Measurements from ENCODE around the gene LRP1. TPM values are rescaled to one million over a fixed set of nuclear protein-coding genes. Genes with fewer than 3 reads are reported as not detected.
A peak's percentile ranks its signal among the peaks of the same experiment; 100 is the strongest.

The LRP1 gene
- total RNA-seq, 1 donor from 2014 or later = 95.7 TPM

DNA sequence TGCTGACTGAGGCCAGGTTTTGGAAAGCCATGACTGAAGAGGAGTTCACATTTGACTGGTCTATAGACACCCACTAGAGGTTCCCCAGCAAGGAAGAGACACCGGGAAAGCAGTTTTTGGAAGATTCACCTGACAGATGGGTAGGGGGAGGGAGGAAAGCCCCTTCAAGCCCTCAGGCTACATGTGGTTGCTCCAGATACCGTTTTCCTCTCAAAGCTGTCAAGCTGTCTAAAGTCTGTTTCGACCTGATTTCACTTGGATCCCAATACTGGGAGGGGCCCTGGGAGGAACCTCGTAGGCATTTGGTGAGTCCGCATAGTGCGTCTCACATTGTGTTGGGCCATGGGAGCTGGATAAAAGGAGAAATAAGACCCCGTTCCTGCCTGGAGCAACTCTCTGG is 1.7 kb upstream of the LRP1 start:
- Mint-ChIP-seq H3K36me3 (ENCODE audit: insufficient read depth) (no peaks in the 10 kb centered on the region), H3K27me3 (peaks cover 18% of the 10 kb centered on the region), H3K4me3 (ENCODE audit: low read depth) (peak overlapping the region; percentile 38), H3K4me1 (ENCODE audit: low read depth) (peaks cover 25% of the 10 kb centered on the region), H3K27ac (peak overlapping the region; percentile 98), H3K9me3 (ENCODE audit: low read depth) (no peaks in the 10 kb centered on the region)
- TF ChIP-seq, protein P1, sequence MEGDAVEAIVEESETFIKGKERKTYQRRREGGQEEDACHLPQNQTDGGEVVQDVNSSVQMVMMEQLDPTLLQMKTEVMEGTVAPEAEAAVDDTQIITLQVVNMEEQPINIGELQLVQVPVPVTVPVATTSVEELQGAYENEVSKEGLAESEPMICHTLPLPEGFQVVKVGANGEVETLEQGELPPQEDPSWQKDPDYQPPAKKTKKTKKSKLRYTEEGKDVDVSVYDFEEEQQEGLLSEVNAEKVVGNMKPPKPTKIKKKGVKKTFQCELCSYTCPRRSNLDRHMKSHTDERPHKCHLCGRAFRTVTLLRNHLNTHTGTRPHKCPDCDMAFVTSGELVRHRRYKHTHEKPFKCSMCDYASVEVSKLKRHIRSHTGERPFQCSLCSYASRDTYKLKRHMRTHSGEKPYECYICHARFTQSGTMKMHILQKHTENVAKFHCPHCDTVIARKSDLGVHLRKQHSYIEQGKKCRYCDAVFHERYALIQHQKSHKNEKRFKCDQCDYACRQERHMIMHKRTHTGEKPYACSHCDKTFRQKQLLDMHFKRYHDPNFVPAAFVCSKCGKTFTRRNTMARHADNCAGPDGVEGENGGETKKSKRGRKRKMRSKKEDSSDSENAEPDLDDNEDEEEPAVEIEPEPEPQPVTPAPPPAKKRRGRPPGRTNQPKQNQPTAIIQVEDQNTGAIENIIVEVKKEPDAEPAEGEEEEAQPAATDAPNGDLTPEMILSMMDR (IDR thresholded peaks at IDR 0.05; ENCODE audit: unreplicated experiment) = no peak
- no peak for DNase-seq (ENCODE audit: low spot score, unreplicated experiment)

DNA sequence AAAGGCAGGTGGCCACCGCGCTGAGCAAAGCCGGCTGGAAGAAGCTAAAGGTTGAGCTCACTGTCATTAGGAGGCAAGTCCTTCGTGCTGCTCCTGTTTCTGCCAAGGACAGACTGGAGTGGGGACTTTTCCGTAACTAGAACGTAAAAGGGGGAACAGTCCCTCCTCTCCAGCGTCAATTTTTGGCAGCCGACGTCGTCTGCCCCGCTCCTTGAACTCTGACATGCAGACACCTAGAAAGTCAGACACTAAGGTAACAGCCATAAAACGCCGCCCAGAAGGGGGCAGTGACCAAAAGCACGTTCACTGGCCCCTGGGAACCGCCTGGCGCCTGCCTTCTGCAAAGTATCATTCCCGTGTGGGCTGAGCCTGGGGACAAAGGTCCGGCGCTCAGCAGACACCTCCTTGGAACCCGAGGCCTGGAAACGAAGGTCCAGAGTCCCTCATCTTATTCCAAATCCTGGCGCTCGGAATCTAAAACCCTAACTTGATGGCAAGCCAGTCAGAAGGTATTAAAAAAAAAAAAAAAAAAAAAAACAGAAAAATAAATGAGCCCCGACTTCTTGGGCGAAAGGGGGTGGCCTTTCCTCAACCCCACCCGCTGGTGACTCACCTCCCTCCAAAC is 1.1 kb upstream of the LRP1 start:
- Mint-ChIP-seq H3K4me3 (ENCODE audit: low read depth) (peak overlapping the region; percentile 89), H3K27me3 (peaks cover 21% of the 10 kb centered on the region), H3K9me3 (ENCODE audit: low read depth) (no peaks in the 10 kb centered on the region), H3K27ac (peak overlapping the region; percentile 98), H3K4me1 (ENCODE audit: low read depth) (peaks cover 29% of the 10 kb centered on the region), H3K36me3 (ENCODE audit: insufficient read depth) (no peaks in the 10 kb centered on the region)
- peak; percentile 69 for DNase-seq (ENCODE audit: low spot score, unreplicated experiment)
- TF ChIP-seq, protein P1 (IDR thresholded peaks at IDR 0.05; ENCODE audit: unreplicated experiment) = peak; percentile 49

DNA sequence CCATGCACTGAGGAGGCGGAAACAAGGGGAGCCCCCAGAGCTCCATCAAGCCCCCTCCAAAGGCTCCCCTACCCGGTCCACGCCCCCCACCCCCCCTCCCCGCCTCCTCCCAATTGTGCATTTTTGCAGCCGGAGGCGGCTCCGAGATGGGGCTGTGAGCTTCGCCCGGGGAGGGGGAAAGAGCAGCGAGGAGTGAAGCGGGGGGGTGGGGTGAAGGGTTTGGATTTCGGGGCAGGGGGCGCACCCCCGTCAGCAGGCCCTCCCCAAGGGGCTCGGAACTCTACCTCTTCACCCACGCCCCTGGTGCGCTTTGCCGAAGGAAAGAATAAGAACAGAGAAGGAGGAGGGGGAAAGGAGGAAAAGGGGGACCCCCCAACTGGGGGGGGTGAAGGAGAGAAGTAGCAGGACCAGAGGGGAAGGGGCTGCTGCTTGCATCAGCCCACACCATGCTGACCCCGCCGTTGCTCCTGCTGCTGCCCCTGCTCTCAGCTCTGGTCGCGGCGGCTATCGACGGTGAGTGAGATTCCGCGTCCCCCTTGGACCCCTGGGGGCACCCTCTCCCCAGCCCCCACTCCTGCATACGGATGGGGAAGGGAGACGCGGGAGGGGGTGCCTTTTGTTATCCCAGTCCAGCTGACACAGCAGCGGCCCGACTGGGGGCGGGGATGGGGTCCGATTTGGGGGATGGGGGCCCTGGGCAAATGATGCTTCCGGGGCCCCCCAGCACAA is 400 bp downstream of the LRP1 start:
- Mint-ChIP-seq H3K9me3 (ENCODE audit: low read depth) (no peaks in the 10 kb centered on the region), H3K4me1 (ENCODE audit: low read depth) (peaks cover 42% of the 10 kb centered on the region), H3K4me3 (ENCODE audit: low read depth) (peak overlapping the region; percentile 89), H3K36me3 (ENCODE audit: insufficient read depth) (no peaks in the 10 kb centered on the region), H3K27me3 (peaks cover 17% of the 10 kb centered on the region), H3K27ac (no peak overlapping the region)
- no peak for DNase-seq (ENCODE audit: low spot score, unreplicated experiment)
- TF ChIP-seq, protein P1 (IDR thresholded peaks at IDR 0.05; ENCODE audit: unreplicated experiment) = no peak

DNA sequence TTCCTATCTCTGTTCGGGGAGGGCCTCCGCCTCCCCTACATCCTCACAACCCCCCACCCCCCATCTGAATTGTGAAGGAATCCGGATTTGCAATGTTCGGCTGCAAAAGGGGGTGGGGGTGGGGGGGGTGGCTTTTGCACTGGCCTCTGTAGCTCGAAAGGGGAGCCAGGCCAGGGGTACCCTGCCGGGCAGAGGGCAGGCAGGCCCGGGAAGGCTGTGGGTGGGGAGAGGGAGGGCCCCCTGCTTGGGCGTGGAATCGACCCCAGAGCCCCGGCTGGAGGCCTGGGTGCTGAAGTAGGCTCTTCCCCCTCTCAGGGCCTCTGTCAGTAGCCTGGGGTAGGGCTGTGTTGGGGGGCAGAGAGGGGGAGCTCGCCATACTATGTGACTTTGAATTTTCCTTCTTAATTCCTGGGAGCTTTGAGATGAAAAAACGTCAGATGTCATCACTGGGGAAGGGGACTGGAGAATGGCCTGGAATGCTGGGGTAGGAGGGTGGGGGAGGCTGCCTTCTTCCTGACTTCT is 1.1 kb downstream of the LRP1 start:
- Mint-ChIP-seq H3K27me3 (peaks cover 11% of the 10 kb centered on the region), H3K4me3 (ENCODE audit: low read depth) (peak overlapping the region; percentile 89), H3K27ac (peak overlapping the region; percentile 79), H3K9me3 (ENCODE audit: low read depth) (no peaks in the 10 kb centered on the region), H3K36me3 (ENCODE audit: insufficient read depth) (no peaks in the 10 kb centered on the region), H3K4me1 (ENCODE audit: low read depth) (peaks cover 48% of the 10 kb centered on the region)
- DNase-seq (ENCODE audit: low spot score, unreplicated experiment) = peak; percentile 41
- TF ChIP-seq, protein P1 (IDR thresholded peaks at IDR 0.05; ENCODE audit: unreplicated experiment) = no peak

DNA sequence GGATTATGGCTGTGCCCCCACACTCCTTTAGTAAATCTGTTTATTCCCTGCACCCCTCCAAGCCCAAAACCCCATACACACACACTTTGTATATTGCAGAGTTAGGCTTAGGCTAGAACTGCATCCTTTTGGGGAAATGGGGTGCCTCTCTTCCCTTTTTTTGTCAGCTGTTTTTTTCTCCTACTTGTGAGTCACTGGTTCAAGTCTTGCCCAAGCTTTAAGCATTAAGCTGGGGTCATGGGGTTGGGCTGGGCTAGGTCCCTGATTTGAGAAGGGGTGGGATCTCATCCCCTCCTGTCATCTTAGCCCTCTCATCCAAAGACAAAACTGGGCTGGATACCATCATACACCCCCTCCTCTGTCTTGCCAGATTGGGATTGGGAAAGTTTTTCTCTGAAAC is 1.6 kb downstream of the LRP1 start:
- H3K4me3 Mint-ChIP-seq (ENCODE audit: low read depth) = peak overlapping the region; percentile 89
- peaks cover 48% of the 10 kb centered on the region for H3K4me1 Mint-ChIP-seq (ENCODE audit: low read depth)

More for the DNA sequence above, 1.6 kb downstream of the LRP1 start:
- TF ChIP-seq, protein P1 (IDR thresholded peaks at IDR 0.05; ENCODE audit: unreplicated experiment) = no peak
- H3K27ac Mint-ChIP-seq = peak overlapping the region; percentile 79
- H3K27me3 Mint-ChIP-seq = peaks cover 6% of the 10 kb centered on the region
- H3K9me3 Mint-ChIP-seq (ENCODE audit: low read depth) = no peaks in the 10 kb centered on the region
- H3K36me3 Mint-ChIP-seq (ENCODE audit: insufficient read depth) = no peaks in the 10 kb centered on the region
- DNase-seq (ENCODE audit: low spot score, unreplicated experiment) = no peak
